GM19043 (cell line): Measurements from ENCODE around the gene MYO3A.

Source experiments
- ATAC-seq: cut with Tn5 transposase; IDR thresholded peaks from one replicate; pipeline ENCODE4 v1.9.1; 2021; ENCODE audit warnings: low read depth; ENCODE audit not compliant: unreplicated experiment

The MYO3A gene

GRCh38 chr10:25933653-25934608 is at the start of gene MYO3A:
TSS of gene MYO3A (plus strand) at chr10:25934229. CDS start at chr10:25952111, 17,882 bp downstream.
- no peak for ATAC-seq

GRCh38 chr10:25888627-25889026 is 45.4 kb upstream of the MYO3A start:
- ATAC-seq, result no peak

GRCh38 chr10:25890995-25891394 is 43.0 kb upstream of the MYO3A start:
- ATAC-seq, result no peak

GRCh38 chr10:25895856-25896255 is 38.2 kb upstream of the MYO3A start:
- no peak for ATAC-seq

- no peak for ATAC-seq
Measured at GRCh38 chr10:25896421-25896820, 37.6 kb upstream of the MYO3A start.

- ATAC-seq, result no peak
Measured at GRCh38 chr10:25899304-25899703, 34.7 kb upstream of the MYO3A start.

GRCh38 chr10:25901199-25901598 is 32.8 kb upstream of the MYO3A start:
- ATAC-seq, result no peak

- ATAC-seq, result peak; percentile 61
Measured at GRCh38 chr10:25902002-25902401, 32.0 kb upstream of the MYO3A start.

- no peak for ATAC-seq
Measured at GRCh38 chr10:25907261-25907660, 26.8 kb upstream of the MYO3A start.

GRCh38 chr10:25912866-25913265 is 21.2 kb upstream of the MYO3A start:
- no peak for ATAC-seq

- no peak for ATAC-seq
Measured at GRCh38 chr10:25914776-25915175, 19.3 kb upstream of the MYO3A start.

- peak; percentile 76 for ATAC-seq
Measured at GRCh38 chr10:25934621-25935139, 651 bp downstream of the MYO3A start.

GRCh38 chr10:25938405-25938804 is 4.4 kb downstream of the MYO3A start:
- ATAC-seq, result no peak

- ATAC-seq, result no peak
Measured at GRCh38 chr10:25944771-25945170, 10.7 kb downstream of the MYO3A start.

GRCh38 chr10:25952857-25953256 is 18.8 kb downstream of the MYO3A start:
- no peak for ATAC-seq

GRCh38 chr10:25954851-25955250 is 20.8 kb downstream of the MYO3A start:
- no peak for ATAC-seq

- ATAC-seq, result no peak
Measured at GRCh38 chr10:25959540-25960232, 25.7 kb downstream of the MYO3A start.

GRCh38 chr10:25965584-25965983 is 31.6 kb downstream of the MYO3A start:
- ATAC-seq, result no peak

GRCh38 chr10:25966844-25967243 is 32.8 kb downstream of the MYO3A start:
- no peak for ATAC-seq

GRCh38 chr10:25972631-25973030 is 38.6 kb downstream of the MYO3A start:
- ATAC-seq, result no peak

- ATAC-seq, result no peak
Measured at GRCh38 chr10:25974897-25975459, 40.9 kb downstream of the MYO3A start.
